Hematopoietic multipotent progenitor cell treated with erythropoietin and hydrocortisone succinate and interleukin-3 and kit ligand, for 17 days (in vitro differentiated cells): ENCODE measurements around the gene MACF1.

Source experiments
- DNase-seq: peaks from one replicate; pipeline ENCODE4 v3.0.0-alpha.2; 2015; ENCODE audit warnings: low spot score

The MACF1 gene

DNA sequence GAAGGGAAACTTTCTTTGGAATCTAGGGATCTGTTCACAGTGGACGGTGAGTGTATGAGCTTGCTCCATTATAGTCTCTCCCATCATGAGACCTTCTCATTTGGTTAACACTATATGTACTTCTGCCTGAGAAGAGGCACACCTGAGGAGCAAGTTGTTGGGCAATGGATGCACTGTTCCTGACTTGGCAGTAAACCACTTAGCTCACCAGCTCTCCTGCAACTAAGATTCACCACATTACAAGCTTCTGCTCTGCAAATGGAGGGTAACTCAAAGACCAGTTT is 10.2 kb downstream of the MACF1 start:
- no peak for DNase-seq

DNA sequence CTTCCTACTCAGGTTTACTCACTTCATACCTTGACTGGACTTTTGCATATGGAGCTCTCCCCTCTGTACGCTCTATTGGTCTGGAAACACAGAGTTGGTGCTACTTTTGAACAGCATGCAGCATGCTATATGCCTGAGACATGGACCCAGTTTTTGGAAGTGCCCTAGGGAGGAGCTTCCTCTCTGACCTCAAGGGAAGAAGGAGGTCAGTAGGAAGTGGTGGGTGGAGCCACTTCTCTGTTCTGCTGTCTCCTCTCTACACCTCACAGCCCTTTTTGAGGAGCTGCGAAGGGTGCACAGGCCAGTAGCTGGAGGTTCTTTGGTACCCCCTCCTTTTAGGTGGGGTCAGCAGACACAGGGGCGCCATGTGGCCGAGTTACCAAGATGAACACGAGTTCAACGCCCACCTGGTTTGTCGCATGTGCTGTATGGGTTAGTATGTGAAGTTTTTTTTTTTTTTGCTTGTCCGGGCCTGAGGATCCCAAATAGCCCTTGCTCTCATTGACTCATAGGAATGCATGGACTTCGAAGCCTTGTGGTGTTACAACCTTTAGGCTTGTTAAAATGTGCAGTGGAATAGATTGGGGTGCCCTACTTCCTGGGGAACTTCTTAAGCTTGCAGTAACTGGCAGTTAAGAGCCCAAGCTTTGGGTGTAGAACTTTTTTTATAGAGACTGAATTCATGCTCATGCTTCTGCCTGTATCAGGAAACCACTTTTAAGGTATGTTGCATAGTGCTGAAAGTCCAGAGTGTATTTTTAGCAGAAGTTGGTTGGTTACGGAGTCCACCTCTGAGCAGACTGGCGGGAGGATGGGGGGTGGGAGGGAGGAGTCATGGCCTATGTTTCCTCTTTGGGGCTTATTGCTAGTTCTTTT is 10.7 kb downstream of the MACF1 start:
- no peak for DNase-seq

DNA sequence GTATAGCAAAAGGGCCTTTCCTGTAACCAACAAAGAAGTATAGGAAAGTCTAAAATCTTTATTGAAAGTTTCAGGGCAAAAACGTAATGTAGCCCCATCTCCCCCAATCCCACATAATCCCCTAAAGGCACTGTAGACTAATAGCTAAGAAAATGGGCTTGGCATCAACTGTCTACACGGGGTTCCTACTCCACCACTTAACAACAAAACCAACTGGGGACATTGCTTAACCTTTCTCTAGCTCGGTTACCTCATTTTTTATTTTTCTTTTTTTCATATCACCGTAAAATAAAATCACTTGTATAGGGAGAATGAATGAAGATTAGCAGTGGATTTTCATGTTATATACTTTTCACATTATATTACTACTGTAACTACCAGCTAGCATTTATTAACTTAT is 12.3 kb downstream of the MACF1 start:
- no peak for DNase-seq

DNA sequence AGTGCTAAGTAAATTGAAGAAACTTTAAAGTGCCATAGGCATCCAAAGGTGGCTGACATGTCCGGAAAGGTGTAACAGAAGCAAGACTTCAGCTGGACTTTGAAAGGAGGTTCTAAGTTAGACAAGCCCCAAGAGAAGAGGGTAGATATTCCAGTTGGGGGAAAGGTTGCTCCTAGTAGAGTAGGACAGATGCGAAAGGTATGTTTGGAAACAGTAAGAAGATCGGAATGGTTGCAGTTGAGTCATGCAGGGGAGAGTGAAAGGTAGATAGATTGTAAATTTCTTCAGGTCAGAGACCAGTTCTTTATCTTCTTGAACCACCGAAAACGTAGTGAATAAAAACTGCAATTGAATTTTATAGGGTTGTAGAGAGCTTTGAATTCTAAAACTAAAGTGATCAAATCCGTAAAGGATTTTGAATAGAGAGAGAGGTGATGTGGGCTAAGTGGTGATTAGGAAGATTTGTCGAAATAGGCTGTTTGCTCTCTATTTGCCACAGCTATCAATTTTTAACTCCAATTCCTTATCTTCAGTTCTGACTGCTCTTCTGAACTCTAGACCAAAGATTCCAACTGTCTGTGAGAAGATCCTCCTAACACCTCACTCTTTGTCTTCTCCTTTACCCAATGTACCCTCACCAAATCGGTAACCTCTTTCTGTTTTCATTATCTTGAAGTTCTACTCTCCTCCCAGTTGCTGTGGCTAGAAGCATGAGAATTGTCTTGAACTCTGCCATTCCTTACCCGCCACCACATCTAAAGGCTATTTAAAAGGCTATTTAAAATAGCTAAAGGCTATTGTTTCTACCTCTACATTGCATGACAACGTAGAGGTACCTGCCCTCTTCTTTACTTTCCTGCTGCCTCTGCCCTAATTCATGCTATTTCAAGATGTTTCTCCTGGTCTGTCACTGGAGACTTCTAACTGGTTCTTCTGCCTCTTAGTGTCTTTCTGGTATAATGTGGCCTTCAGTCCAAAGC is 16.7 kb downstream of the MACF1 start:
- no peak for DNase-seq

DNA sequence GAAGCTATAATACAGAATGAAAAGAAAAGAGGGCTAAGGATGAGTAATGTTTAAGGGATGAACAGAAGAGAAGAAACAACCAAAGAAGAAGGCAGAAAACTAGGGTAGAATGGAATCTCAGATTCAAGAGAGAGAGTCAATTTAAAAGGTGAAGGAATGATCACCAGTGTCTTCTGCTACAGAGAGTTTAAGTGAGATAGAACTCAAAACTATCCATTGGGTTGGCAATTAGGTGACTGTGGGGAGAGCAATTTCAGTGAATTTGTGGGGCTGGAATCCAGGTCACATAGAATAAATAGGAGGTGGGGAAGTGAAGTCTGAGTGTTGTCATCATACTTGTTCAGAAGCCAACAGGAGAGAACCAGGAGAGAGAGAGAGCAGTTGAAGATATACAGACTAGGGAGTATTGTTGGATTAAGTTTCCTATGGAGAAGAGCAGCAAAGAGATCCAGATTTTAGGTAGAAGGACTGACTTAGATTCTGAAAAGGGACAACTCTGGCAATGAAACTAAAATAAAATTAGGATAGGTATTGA is 19.9 kb downstream of the MACF1 start:
- no peak for DNase-seq

DNA sequence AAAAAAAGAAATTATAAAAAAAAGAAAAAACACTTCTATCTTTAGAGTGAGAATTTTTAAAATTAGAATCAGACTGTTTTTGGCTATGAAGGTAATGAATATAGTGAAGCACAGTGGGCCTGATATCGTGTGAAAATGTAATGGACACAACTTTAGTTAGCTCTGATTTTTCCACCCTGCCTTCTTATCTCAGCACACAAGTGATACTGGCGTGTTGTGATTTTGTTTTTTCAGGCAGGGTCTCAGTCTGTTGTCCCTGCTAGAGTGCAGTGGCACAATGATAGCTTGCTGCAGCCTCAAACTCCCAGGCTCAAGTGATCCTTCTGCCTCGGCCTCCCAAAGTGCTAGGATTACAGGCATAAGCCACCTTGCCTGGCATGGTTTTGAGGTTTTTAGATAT is 22.3 kb downstream of the MACF1 start:
- DNase-seq, result no peak

DNA sequence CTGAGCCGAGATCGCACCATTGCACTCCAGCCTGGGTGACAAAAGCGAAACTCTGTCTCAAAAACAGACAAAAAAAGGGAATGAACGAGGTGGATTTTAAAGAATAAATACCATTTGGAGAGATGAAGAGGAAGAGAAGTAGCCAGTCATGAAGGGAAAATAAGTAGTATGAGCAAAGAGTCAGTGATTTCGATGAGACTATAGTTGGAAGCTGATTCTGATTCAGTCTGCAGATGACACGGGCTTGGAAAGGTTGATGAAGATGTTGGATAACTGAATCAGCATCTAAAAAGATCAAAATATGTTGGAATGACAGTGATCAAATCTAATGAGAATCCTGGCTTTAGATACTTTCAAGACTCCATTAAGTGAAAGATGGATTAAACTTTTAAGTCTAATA is 23.8 kb downstream of the MACF1 start:
- DNase-seq, result no peak

DNA sequence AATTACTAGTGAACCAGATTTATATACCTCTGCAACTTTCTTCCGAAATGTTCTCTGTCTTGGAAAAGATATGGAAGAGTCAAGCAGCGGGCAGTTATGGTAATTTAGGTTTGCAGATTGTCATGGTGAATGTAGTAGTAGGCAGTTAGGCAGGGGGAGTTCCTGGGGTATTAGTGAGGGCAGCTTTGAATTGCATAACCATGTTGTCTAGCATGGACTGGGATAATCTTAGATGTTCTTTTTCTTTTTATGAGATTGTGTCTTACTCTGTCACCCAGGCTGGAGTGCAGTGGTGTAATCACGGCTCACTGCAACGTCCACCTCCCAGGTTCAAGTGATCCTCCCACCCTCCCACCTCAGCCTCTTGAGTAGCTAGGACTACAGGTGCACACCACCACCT is 25.0 kb downstream of the MACF1 start:
- no peak for DNase-seq

DNA sequence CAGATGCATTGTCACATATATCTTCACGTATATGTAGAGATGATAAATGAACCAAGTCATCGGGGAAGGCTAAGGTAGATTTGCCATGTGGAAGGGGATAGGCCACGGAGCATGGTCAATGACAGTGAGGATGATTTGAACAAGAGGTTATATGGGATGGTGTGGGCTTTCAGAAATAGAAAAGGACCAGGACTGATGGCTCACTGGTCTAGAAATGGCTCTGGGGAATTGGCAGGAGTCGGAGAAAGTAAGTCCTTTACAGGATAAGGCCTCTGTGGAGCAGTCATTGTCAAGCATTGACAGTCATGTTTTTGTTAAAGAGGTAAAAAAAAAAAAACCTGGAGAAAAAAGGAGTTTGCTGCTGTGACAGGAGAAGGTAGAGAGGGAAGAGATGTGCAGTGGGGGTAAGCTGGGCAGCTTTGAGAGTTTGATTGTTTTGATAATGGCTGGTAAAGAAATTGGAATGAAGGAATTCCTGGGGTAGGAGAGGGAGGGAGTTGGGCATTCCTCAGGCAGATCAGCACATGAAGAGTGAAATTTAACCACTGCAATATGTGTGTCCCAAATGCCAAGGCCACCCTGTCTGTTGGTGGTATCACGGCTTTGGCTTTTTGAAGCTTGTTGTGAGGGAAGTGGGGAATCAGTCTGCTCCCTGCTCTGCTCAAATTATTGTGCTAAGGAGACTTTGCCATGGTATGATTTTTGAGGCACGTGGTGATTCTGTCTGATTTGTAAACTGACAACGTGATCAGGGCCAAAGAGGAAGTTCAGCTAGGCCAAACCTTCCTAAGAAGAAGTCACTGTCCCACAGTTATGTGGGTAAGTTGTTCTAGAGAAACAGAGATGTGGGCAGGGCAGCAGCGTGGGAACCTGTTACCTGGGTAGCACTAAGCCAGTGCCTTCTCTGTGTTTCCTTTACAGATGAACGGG is 26.0 kb downstream of the MACF1 start:
- no peak for DNase-seq

DNA sequence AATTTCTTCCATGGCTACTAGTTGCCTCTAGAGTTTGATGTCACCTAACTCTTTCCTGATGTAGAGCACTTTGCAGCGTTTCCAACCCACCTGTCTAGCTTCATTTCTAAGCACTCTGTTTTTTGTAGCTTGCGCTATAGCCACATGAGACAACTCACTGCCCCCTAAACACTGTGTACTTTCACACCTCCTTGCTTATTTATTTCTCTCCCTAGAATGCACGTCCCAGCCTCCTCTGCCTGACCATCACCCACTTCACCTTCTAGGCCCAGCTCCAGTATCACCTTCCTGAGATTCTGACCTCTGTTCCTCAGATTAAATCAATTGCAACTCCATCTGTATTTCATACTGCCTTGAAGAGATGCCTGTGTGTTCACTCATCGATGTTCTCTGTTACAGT is 32.5 kb downstream of the MACF1 start:
- no peak for DNase-seq

DNA sequence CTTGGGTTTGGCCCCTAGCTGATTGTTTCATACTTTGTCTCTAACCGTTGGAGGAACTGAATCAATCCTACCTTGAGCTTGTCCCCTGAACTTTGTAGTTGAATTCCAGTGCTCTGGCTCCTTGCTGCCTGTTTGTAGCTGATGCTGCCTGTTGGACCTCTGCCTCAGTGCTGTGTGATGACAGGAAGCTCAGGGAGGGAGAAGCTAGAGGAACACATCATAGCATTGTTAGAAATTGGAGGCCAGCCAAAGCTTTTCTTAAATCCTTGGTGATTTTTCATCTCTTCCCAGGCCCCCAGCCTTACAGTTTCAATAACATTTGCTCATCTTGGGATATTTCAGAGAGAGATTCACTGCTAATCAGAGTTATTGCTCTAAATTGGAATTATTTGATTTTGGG is 34.0 kb downstream of the MACF1 start:
- no peak for DNase-seq

DNA sequence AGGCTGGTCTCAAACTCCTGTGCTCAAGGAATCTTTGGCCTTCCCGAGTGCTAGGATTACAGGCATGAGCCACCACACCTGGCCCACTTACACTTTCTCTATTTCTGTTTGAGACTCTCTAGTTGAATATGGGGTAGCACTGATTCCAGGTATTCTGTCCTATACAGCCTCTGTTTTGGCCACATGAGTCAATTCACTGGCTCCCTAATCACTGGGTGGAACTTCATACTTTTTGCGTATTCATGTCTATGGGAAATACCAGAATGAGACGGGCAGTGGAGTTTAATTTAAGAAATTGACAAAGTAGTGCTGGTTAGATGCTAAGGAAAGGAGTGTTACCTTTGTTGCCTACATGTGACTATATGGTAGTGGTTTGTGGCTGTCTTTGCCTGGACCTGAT is 35.5 kb downstream of the MACF1 start:
- DNase-seq, result no peak

DNA sequence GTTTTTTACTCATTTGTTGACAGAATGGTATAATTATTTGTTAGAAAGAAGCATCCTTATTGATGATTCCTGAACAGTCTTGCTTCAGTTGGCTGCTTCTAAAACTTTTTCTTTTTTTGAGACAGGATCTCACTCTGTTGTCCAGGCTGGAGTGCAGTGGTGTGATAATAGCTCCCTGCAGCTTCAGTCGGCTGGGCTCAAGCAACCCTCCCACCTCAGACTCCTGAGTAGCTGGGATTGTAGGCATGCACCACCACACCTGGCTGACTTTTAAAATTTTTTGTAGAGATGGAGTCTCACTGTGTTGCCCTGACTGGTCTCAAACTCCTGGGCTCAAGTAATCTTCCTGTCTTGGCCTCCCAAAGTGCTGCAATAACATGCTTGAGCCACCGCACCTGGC is 38.8 kb downstream of the MACF1 start:
- DNase-seq, result no peak

DNA sequence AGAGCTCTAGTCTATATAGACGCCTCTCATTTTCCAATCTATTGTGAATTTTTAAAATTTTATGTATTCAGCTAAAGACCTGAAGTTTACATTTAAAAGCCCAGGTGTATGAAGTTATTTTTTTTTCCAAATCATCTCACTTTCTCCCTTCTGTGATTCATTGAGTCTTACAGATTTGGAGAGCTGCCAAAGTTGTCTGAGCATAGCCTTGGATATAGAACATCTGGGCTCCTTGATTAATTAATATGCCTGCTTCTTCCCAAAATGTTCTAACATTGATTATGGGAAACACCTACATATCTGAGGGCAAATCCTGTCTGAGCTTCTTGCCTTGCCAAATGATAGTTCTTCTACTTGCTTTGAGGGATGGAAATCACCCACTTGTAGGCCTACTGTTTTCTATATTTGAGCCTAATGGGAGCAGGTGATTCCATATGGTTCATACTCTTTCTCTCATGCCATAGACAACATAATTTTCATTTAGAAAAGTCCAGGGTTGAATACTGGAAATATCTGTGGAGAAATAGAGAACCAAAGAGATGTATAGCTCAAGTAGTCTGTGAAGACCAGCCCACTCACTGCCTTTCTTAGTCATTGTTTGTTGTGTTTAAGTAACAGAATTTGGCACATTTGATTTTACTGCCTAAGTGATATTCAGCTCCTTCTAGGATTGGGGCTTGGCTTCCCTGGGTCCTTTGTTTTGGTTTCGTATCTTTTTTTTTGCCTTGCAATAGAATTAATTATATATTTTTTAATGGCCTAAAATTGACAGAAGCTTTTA is 46.2 kb downstream of the MACF1 start:
- DNase-seq, result no peak

DNA sequence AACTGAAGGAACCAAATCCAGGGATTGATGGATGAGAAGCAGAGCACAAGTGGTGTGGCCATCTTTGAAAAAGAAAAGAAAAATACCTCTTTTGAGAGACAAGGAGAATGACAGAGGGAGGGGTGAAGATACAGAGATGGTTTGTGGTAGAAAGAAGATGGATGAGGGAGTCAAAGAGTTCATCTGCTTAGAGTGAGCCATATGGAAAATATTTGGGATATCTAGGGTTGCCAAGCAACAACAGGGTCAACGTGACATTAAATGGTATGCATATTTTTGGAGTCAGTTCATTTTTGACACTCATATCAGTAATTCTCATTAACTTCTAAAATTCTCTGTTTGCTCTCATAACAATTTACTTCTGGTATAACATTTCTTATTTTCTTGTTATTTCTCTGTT is 50.7 kb downstream of the MACF1 start:
- DNase-seq, result no peak

DNA sequence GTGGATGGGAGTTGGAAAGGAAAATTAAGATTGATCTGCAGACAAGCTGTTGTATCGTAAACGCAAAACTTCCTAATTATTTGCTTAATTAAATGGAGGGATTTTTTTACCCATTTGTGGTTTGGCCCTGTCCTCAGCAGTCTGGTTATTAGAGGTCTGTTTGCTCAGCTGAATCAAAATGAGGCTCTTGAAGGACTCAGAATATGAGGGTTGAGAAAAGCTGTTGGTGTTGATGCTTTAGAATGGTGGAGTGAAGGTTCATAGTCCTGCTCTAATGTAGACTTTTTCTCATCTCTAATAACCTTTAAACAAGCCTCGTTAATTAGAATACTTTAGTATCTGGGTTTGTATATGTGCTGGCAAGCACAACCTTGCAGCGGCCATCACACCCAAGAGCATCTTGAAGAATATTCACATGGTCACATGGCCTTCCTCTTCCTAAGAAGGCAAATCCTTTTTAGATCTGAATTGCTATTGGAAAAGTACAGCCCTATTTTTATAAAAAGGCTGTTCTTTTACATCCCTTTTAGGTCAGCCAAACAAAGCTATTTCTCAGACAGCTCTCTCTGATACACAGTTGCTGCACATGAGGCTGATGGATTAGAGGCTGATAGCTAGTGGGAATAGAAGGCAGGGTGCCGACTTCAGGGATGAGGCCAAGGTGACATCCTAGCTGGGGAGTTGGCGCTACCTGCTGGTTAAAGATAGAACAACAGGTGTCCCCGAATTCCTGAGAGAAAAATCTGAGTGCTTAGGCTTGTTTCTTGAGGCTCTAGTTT is 53.8 kb downstream of the MACF1 start:
- peak; percentile 46 for DNase-seq

DNA sequence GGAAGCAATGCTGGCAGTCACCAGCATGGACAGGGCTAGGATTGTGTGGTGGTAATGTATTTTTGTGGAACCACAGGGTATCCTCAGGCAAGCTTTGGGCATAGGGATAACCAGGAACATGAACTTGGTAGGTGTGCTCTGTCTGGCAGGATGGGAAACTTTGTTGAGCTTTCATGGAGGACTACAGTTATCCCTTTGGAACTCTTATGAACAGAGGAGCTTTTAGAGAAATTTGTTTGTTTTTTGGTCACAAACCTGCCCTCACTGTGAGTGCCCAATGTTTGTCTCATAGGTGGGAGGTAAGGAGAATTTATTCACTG is 54.4 kb downstream of the MACF1 start:
- DNase-seq, result no peak

DNA sequence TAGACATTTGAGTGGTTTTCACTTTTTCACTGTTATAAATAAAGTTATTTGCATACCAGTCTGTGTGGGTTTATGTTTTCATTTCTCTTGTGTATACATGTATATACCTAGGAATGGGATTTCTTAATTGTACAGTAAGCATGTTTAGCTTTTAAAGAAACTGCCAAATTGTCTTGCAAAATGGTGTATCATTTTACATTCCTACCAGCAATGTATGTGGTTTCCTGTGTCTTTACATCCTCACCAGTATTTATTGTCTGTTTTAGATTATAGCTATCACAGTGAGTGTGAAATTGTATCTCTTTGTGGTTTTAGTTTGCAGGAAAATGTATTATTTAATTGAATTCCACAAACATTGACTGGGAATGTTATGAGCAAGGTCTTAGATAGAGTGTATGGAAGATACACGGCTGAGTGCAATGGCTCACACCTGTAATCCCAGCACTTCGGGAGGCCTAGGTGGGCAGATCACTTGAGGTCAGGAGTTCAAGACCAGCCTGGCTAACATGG is 57.3 kb downstream of the MACF1 start:
- no peak for DNase-seq

DNA sequence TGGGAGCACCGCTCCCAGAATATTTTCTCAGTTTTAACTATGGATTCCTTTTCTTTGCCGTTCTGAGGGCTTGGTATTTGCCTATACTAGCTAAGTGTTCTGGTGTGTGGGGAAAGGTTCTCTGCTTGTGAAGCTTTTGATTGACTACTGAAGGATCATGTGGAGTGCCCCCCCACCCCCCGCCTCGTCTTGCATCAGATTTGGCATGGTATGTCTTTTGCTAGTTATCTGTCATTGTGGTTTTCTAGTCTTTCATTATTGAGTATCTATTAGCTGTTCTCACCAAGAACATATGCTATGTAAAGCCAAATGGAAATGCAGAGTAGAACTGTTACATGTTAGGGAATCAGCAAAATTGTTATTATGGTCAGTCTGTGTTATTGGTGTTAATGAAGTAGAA is 58.3 kb downstream of the MACF1 start:
- no peak for DNase-seq

DNA sequence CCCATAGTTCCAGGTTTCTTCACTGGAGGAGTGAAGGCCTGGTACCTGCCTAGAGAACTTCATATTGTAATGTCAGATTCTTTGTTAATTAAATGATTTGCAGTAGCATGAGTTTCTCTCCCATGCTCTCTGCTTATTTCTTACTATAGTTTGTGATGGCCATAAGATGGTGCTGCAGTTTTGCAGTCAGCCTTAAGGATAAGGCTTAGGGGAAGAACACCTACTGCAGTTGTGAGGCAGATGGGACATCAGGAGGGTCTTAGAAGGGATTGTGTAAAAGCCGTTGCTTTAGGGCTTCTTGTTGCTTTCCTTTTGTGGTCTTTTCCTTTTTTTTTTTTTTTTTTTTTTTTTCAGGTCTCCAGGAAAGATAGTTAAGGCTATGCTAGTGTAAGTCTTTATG is 61.8 kb downstream of the MACF1 start:
- DNase-seq, result no peak
